Measurements from ENCODE around the gene KCNJ6.
"Not testable (repeated sequence)": the region's sequence is repeated elsewhere in the genome, so short reads cannot be mapped to it uniquely, and the experiment has no call there.

KCNJ6 gene

GRCh38 chr21:37593740-37594471 is 322.4 kb downstream of the KCNJ6 start:
- no CpG with 5 or more reads among the region's 19 CpGs for WGBS (ENCODE audit: insufficient coverage, insufficient read length)
- no peaks in the 10 kb centered on the region; the same call in 1 of the 2 replicates for H3K9me3 ChIP-seq (ENCODE audit: control insufficient read depth, insufficient read depth, low read length)
- DNase-seq (ENCODE audit: low read depth, low spot score) = no peak
- H3K4me1 ChIP-seq (ENCODE audit: control insufficient read depth, insufficient read depth, low read length) = peaks cover 5% of the 10 kb centered on the region; the same call in 1 of the 2 replicates
- H3K27me3 ChIP-seq (ENCODE audit: control insufficient read depth, insufficient read depth, low read length) = no peaks in the 10 kb centered on the region
- H3K27ac ChIP-seq (ENCODE audit: low read length) = no peak overlapping the region
- H3K36me3 ChIP-seq (ENCODE audit: control insufficient read depth, insufficient read depth, low read length) = no peaks in the 10 kb centered on the region
- H3K4me3 ChIP-seq (ENCODE audit: low read length) = no peak overlapping the region

GRCh38 chr21:37593015-37593414 is 323.2 kb downstream of the KCNJ6 start:
- peak; percentile 81 for DNase-seq (ENCODE audit: low read depth, low spot score)
- Histone ChIP-seq H3K9me3 (ENCODE audit: control insufficient read depth, insufficient read depth, low read length) (no peaks in the 10 kb centered on the region; the same call in 1 of the 2 replicates), H3K4me3 (ENCODE audit: low read length) (no peak overlapping the region), H3K36me3 (ENCODE audit: control insufficient read depth, insufficient read depth, low read length) (no peaks in the 10 kb centered on the region), H3K27ac (ENCODE audit: low read length) (no peak overlapping the region), H3K4me1 (ENCODE audit: control insufficient read depth, insufficient read depth, low read length) (peaks cover 5% of the 10 kb centered on the region; the same call in 1 of the 2 replicates), H3K27me3 (ENCODE audit: control insufficient read depth, insufficient read depth, low read length) (no peaks in the 10 kb centered on the region)
- WGBS (ENCODE audit: insufficient coverage, insufficient read length) = no CpG with 5 or more reads among the region's 5 CpGs

- Histone ChIP-seq H3K27ac (ENCODE audit: low read length) (no peak overlapping the region), H3K27me3 (ENCODE audit: control insufficient read depth, insufficient read depth, low read length) (no peaks in the 10 kb centered on the region), H3K4me1 (ENCODE audit: control insufficient read depth, insufficient read depth, low read length) (peaks cover 5% of the 10 kb centered on the region; the same call in 1 of the 2 replicates), H3K9me3 (ENCODE audit: control insufficient read depth, insufficient read depth, low read length) (no peaks in the 10 kb centered on the region; the same call in 1 of the 2 replicates), H3K4me3 (ENCODE audit: low read length) (no peak overlapping the region), H3K36me3 (ENCODE audit: control insufficient read depth, insufficient read depth, low read length) (no peaks in the 10 kb centered on the region)
- no CpG with 5 or more reads among the region's 4 CpGs for WGBS (ENCODE audit: insufficient coverage, insufficient read length)
- DNase-seq (ENCODE audit: low read depth, low spot score) = no peak
Observed at GRCh38 chr21:37592496-37592895, 323.8 kb downstream of the KCNJ6 start.

GRCh38 chr21:37591994-37592393 is 324.3 kb downstream of the KCNJ6 start:
- H3K4me1 ChIP-seq (ENCODE audit: control insufficient read depth, insufficient read depth, low read length); H3K27me3 ChIP-seq (ENCODE audit: control insufficient read depth, insufficient read depth, low read length); H3K4me3 ChIP-seq (ENCODE audit: low read length); H3K27ac ChIP-seq (ENCODE audit: low read length); H3K9me3 ChIP-seq (ENCODE audit: control insufficient read depth, insufficient read depth, low read length); DNase-seq (ENCODE audit: low read depth, low spot score); H3K36me3 ChIP-seq (ENCODE audit: control insufficient read depth, insufficient read depth, low read length): not testable (repeated sequence)
- no CpG with 5 or more reads among the region's 12 CpGs for WGBS (ENCODE audit: insufficient coverage, insufficient read length)

- not testable (repeated sequence) for H3K27ac ChIP-seq (ENCODE audit: low read length); H3K4me3 ChIP-seq (ENCODE audit: low read length); DNase-seq (ENCODE audit: low read depth, low spot score); H3K9me3 ChIP-seq (ENCODE audit: control insufficient read depth, insufficient read depth, low read length); H3K4me1 ChIP-seq (ENCODE audit: control insufficient read depth, insufficient read depth, low read length); H3K27me3 ChIP-seq (ENCODE audit: control insufficient read depth, insufficient read depth, low read length); H3K36me3 ChIP-seq (ENCODE audit: control insufficient read depth, insufficient read depth, low read length)
- no CpG with 5 or more reads among the region's 8 CpGs for WGBS (ENCODE audit: insufficient coverage, insufficient read length)
Observed at GRCh38 chr21:37590836-37591235, 325.4 kb downstream of the KCNJ6 start.

GRCh38 chr21:37588644-37589043 is 327.6 kb downstream of the KCNJ6 start:
- H3K4me3 ChIP-seq (ENCODE audit: low read length); H3K27me3 ChIP-seq (ENCODE audit: control insufficient read depth, insufficient read depth, low read length); DNase-seq (ENCODE audit: low read depth, low spot score); H3K27ac ChIP-seq (ENCODE audit: low read length); H3K9me3 ChIP-seq (ENCODE audit: control insufficient read depth, insufficient read depth, low read length); H3K4me1 ChIP-seq (ENCODE audit: control insufficient read depth, insufficient read depth, low read length); H3K36me3 ChIP-seq (ENCODE audit: control insufficient read depth, insufficient read depth, low read length): not testable (repeated sequence)
- WGBS (ENCODE audit: insufficient coverage, insufficient read length) = no CpG with 5 or more reads among the region's 8 CpGs

- H3K36me3 ChIP-seq (ENCODE audit: control insufficient read depth, insufficient read depth, low read length) = no peaks in the 10 kb centered on the region
- H3K27ac ChIP-seq (ENCODE audit: low read length) = no peak overlapping the region
- DNase-seq (ENCODE audit: low read depth, low spot score) = no peak
- WGBS (ENCODE audit: insufficient coverage, insufficient read length) = no CpG with 5 or more reads among the region's 5 CpGs
- no peak overlapping the region for H3K4me3 ChIP-seq (ENCODE audit: low read length)
- no peaks in the 10 kb centered on the region for H3K4me1 ChIP-seq (ENCODE audit: control insufficient read depth, insufficient read depth, low read length)
- no peaks in the 10 kb centered on the region for H3K9me3 ChIP-seq (ENCODE audit: control insufficient read depth, insufficient read depth, low read length)
- no peaks in the 10 kb centered on the region for H3K27me3 ChIP-seq (ENCODE audit: control insufficient read depth, insufficient read depth, low read length)
Observed at GRCh38 chr21:37587635-37588177, 328.6 kb downstream of the KCNJ6 start.

- Histone ChIP-seq H3K36me3 (ENCODE audit: control insufficient read depth, insufficient read depth, low read length) (no peaks in the 10 kb centered on the region), H3K4me3 (ENCODE audit: low read length) (no peak overlapping the region), H3K27me3 (ENCODE audit: control insufficient read depth, insufficient read depth, low read length) (no peaks in the 10 kb centered on the region), H3K4me1 (ENCODE audit: control insufficient read depth, insufficient read depth, low read length) (no peaks in the 10 kb centered on the region), H3K9me3 (ENCODE audit: control insufficient read depth, insufficient read depth, low read length) (no peaks in the 10 kb centered on the region), H3K27ac (ENCODE audit: low read length) (no peak overlapping the region)
- DNase-seq (ENCODE audit: low read depth, low spot score) = no peak
- WGBS (ENCODE audit: insufficient coverage, insufficient read length) = no CpG with 5 or more reads among the region's 4 CpGs
Observed at GRCh38 chr21:37587203-37587602, 329.1 kb downstream of the KCNJ6 start.

GRCh38 chr21:37582590-37582989 is 333.7 kb downstream of the KCNJ6 start:
- DNase-seq (ENCODE audit: low read depth, low spot score) = no peak
- Histone ChIP-seq H3K27ac (ENCODE audit: low read length) (no peak overlapping the region), H3K4me3 (ENCODE audit: low read length) (no peak overlapping the region), H3K27me3 (ENCODE audit: control insufficient read depth, insufficient read depth, low read length) (no peaks in the 10 kb centered on the region), H3K9me3 (ENCODE audit: control insufficient read depth, insufficient read depth, low read length) (no peaks in the 10 kb centered on the region; the same call in 1 of the 2 replicates), H3K4me1 (ENCODE audit: control insufficient read depth, insufficient read depth, low read length) (no peaks in the 10 kb centered on the region), H3K36me3 (ENCODE audit: control insufficient read depth, insufficient read depth, low read length) (no peaks in the 10 kb centered on the region)
- no CpG with 5 or more reads among the region's 5 CpGs for WGBS (ENCODE audit: insufficient coverage, insufficient read length)

GRCh38 chr21:37580666-37581065 is 335.6 kb downstream of the KCNJ6 start:
- WGBS (ENCODE audit: insufficient coverage, insufficient read length) = no CpG with 5 or more reads among the region's 3 CpGs

More at GRCh38 chr21:37580666-37581065, 335.6 kb downstream of the KCNJ6 start:
- H3K9me3 ChIP-seq (ENCODE audit: control insufficient read depth, insufficient read depth, low read length) = no peaks in the 10 kb centered on the region; the same call in 1 of the 2 replicates
- H3K4me3 ChIP-seq (ENCODE audit: low read length) = no peak overlapping the region
- DNase-seq (ENCODE audit: low read depth, low spot score) = no peak
- H3K27me3 ChIP-seq (ENCODE audit: control insufficient read depth, insufficient read depth, low read length) = no peaks in the 10 kb centered on the region
- H3K36me3 ChIP-seq (ENCODE audit: control insufficient read depth, insufficient read depth, low read length) = no peaks in the 10 kb centered on the region
- no peaks in the 10 kb centered on the region for H3K4me1 ChIP-seq (ENCODE audit: control insufficient read depth, insufficient read depth, low read length)
- H3K27ac ChIP-seq (ENCODE audit: low read length) = no peak overlapping the region
